Upper lobe of right lung (tissue), 1 donor: ENCODE measurements around the gene CRACR2A. TPM values are rescaled to one million over a fixed set of nuclear protein-coding genes. Genes with fewer than 3 reads are reported as not detected.

Experiments used
- ATAC-seq: fragments of 200-7000 bp; cut with Tn5 transposase; one replicate; pipeline ENCODE4 v1.9.1; 2020; ENCODE audit warnings: mild to moderate bottlenecking, moderate library complexity
- DNase-seq: peaks from one replicate; pipeline ENCODE4 v3.0.0-alpha.2; 2020
- H3K27ac ChIP-seq: fragments of 200-600 bp; one replicate; pipeline ENCODE4 v1.8.0; 2022
- H3K27me3 ChIP-seq: fragments of 200-600 bp; one replicate; pipeline ENCODE4 v1.8.0; 2022; ENCODE audit warnings: mild to moderate bottlenecking
- H3K36me3 ChIP-seq: fragments of 200-600 bp; one replicate; pipeline ENCODE4 v1.8.0; 2022
- H3K4me1 ChIP-seq: fragments of 200-600 bp; one replicate; pipeline ENCODE4 v1.8.0; 2022
- H3K4me3 ChIP-seq: fragments of 200-600 bp; one replicate; pipeline ENCODE4 v1.8.0; 2022; ENCODE audit warnings: mild to moderate bottlenecking
- H3K9me3 ChIP-seq: fragments of 200-600 bp; one replicate; pipeline ENCODE4 v1.8.0; 2022
- CTCF ChIP-seq: fragments of 200-600 bp; IDR thresholded peaks from one replicate; pipeline ENCODE4 v1.8.0; 2022; ENCODE audit warnings: antibody characterized with exemption
- intact Hi-C: fragments of 100-400 bp; cut with DNase I; formaldehyde crosslinking; loops from one replicate; pipeline ENCODE4 v1.11.0; 2022
- total RNA-seq: library from RNA; stranded (reverse); fragmentation: NEBNext Ultra II Directional; extraction: Animal tissue kit (Norgen Biotek cat#: 25700); gene quantifications from one replicate; pipeline ENCODE4 v1.2.1, GENCODE V29; 2021
- donor health status: DM: no; HTN: yes; CAD: no; lungs with severe emphysema.

The CRACR2A gene
- total RNA-seq, 1 donor from 2014 or later, result 5.4 TPM

DNA sequence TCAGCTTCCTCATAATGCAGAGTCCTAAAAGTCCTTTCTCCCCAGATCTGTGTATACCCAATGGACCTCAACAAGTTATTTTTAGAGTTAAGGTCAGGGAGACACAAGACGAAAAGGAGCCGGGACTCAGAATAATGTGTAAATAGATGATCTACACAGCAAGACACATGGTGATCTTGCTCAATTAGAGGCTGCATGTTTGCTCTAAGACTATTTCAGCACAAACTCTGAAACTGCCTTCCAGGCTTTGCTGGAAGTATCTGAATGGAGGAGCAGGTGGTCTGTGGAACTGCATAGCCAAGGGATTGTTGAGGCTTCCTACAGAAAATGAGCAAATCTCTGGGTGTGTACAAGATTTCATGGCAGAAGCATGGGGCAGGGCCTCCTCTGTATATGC is 80.8 kb downstream of the CRACR2A start:
- ATAC-seq (no peak), DNase-seq (no peak)
- Histone ChIP-seq H3K4me1 (no peaks in the 10 kb centered on the region), H3K36me3 (peaks cover 5% of the 10 kb centered on the region), H3K27me3 (no peaks in the 10 kb centered on the region), H3K27ac (no peak overlapping the region), H3K9me3 (no peaks in the 10 kb centered on the region), H3K4me3 (no peak overlapping the region)
- no peak for TF ChIP-seq CTCF
- intact Hi-C loops, result no loop called here

GRCh38 chr12:3671330-3672112 is 81.4 kb downstream of the CRACR2A start:
- intact Hi-C loops, result no loop called here
- Histone ChIP-seq H3K4me1 (no peaks in the 10 kb centered on the region), H3K27ac (no peak overlapping the region), H3K36me3 (peaks cover 5% of the 10 kb centered on the region), H3K9me3 (no peaks in the 10 kb centered on the region), H3K27me3 (no peaks in the 10 kb centered on the region), H3K4me3 (no peak overlapping the region)
- DNase-seq (no peak), ATAC-seq (no peak)
- TF ChIP-seq CTCF, result no peak

- Histone ChIP-seq H3K36me3 (peaks cover 5% of the 10 kb centered on the region), H3K27me3 (no peaks in the 10 kb centered on the region), H3K27ac (no peak overlapping the region), H3K4me3 (no peak overlapping the region), H3K4me1 (no peaks in the 10 kb centered on the region), H3K9me3 (no peaks in the 10 kb centered on the region)
- no peak for TF ChIP-seq CTCF
- DNase-seq (no peak), ATAC-seq (no peak)
- intact Hi-C loops, result no loop called here
These were observed 82.8 kb downstream of the CRACR2A start for GRCh38 chr12:3670083-3670620.

DNA sequence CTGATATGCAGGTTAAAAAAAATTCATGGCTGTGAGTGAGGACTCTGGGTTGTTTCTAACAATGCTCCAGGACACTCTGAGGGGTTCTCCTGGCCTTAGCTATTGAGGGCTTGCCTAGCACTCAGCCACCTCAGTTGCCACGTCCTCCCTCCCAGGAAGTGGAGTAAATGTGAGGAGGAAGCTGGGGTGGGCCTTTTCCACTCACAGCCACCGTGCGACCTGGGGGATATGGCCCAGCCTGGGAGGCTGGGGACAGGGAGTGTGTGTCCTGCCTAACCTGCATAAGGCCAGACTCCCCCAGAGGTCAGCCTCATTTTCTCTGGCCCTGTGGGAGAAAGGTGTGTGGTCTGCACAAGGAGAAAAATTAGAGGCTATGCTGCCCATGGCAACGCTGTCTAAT is 83.3 kb downstream of the CRACR2A start:
- intact Hi-C loops, result no loop called here
- Histone ChIP-seq H3K4me3 (no peak overlapping the region), H3K9me3 (no peaks in the 10 kb centered on the region), H3K36me3 (peaks cover 5% of the 10 kb centered on the region), H3K27me3 (no peaks in the 10 kb centered on the region), H3K4me1 (no peaks in the 10 kb centered on the region), H3K27ac (no peak overlapping the region)
- DNase-seq (no peak), ATAC-seq (no peak)
- no peak for TF ChIP-seq CTCF

GRCh38 chr12:3668479-3669165 is 84.3 kb downstream of the CRACR2A start:
- no peak for TF ChIP-seq CTCF
- no peaks in the 10 kb centered on the region for H3K9me3 ChIP-seq
- intact Hi-C loops, result no loop called here
- H3K4me3 ChIP-seq, result no peak overlapping the region
- H3K36me3 ChIP-seq, result peaks cover 2% of the 10 kb centered on the region
- H3K27ac ChIP-seq, result no peak overlapping the region
- no peak for ATAC-seq
- H3K27me3 ChIP-seq, result no peaks in the 10 kb centered on the region
- H3K4me1 ChIP-seq, result no peaks in the 10 kb centered on the region
- no peak for DNase-seq
